Femur (tissue), 1 donor: ENCODE results near the gene TSGA10IP.

Source experiments
- DNase-seq: peaks from one replicate; pipeline ENCODE4 v3.0.0-alpha.2; 2017

The TSGA10IP gene

DNA sequence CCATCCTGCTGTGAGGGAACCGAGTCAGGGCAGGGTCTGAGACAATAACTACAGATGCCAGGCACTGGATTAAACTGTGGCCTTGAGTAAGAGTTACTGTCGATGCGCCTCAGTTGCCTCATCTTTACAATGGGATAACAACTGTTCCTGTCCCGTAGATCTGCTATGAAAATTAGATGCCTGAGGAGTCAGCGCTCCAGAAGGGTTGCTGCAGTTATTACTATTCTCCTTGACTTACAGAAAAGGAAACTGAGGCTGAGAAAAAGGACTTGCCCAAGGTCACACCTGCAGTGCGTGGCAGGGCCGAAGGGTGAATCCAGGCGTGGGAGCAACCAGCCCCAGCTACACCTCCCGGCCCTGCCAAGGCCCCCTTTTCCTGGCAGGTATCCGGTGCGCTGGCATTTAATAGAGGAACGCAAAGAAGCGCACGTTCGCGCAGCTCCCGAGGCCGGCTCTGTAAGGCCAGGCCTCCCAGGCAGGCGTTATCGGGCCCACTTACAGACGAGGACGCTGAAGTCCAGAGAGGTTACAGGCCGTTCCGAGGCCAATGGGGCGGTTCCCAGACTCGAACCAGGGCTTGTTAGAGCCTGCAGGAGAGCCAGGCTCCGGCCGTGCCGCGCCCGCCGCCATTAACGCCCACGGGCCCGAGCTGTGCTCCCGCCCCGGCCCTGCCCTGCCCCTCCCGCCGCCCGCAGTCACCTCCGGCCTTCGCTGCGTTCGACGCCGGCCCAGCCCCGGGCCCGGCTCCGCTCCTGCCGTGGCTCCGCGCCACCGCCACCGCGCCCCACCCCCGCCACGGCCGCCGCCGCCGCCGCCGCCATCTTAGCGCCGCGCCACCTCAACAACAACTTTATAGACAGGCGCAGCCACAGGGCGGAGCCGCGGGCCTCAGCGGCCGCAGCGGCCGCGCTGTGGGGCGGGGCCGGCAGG is 26.8 kb upstream of the TSGA10IP start, which contains the start of gene C11orf68:
TSS of gene C11orf68 (minus strand) at position 852 of the 930 bp plus-strand sequence. CDS start at position 821, 31 bp downstream.
- DNase-seq = no peak

DNA sequence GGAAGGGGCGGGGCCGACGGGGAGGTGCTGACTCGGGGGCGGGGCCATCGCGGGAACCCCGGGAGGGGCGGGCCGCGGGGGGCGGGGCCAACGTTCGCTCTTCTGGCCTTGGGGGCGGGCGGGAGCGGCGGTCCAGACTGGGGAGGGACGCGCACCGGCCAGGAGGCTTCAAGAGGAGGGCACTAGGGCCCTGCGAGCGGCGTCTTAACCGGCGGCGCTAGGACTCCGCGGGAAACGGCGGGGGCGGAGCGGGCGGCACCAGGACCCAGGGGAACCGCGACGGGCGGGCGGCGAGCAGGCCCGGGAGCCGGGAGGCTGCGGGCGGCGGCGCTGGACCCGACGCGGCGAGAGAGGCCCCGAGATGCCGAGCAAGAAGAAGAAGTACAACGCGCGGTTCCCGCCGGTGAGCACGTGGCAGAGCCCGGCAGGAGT is 26.1 kb upstream of the TSGA10IP start, which contains the start of gene DRAP1:
TSS of gene DRAP1 (plus strand) at position 286 of the 432 bp plus-strand sequence. CDS start at position 362, 76 bp downstream.
- DNase-seq = peak; percentile 99

DNA sequence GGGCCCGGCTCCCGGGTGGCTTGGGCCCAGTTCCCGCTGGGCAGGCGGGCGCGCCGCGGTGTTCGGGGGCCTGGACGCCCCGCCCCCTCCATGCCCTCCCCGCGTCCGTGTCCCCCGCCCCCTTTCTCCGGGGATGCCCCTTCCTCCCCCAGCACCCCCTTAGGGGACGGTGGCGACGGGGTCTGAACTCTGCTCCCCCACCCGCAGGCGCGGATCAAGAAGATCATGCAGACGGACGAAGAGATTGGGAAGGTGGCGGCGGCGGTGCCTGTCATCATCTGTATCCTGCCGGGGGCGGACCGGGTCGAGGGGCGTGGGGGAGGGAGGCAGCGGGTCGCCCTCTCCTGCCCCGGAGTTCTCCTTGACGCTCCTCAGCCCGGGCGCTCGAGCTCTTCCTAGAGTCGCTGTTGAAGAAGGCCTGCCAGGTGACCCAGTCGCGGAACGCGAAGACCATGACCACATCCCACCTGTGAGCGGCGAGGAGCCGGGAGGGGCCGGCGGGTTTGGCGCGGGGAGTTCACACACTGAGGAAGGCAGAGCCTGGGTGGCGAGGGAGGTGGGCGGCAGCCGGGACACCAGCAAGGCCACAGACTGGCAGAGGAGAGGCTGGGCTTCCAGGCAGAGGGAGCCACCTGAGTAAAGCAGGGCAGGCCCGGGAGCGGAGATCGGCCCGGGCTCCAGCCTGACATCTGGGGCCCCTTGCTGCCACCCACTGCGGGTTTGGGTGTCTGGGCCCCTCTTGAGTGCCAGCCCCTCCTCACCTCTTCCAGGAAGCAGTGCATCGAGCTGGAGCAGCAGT is 25.5 kb upstream of the TSGA10IP start:
- no peak for DNase-seq

DNA sequence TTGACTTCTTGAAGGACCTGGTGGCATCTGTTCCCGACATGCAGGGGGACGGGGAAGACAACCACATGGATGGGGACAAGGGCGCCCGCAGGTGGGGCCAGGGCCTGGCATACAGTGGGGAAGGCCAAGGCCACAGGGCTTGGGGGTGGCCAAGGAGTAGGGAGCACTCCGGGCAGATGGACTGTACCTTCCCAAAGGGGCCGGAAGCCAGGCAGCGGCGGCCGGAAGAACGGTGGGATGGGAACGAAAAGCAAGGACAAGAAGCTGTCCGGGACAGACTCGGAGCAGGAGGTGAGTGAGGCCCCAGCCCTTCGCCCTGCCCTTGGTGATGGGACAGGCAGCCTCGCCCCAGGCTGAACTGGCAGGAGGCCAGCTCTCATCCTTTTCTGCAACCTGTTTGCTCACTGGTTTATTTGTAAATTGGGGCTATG is 24.9 kb upstream of the TSGA10IP start:
- no peak for DNase-seq

DNA sequence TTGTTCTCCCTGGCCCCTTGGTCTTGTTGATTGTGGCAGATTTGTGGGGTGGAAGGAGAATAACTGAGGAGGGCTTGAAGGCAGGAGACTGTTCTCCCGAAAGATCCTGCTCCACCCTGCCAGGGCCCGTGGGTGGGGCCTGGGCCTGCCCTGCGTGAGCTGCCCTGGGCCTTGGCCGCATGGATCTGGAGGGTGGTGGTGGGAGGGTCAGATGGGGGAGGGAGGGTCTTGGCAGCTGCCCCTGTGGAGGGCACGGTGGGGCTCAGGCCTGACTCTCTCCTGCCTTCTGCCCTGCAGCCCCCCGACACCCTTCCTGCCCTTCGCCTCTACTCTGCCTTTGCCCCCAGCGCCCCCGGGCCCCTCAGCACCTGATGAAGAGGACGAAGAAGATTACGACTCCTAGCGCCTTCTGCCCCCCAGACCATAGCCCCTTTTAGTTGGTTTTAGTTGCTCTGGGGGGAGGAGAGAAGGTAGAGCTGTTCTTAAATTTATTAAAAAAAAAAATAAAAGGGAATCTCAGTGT is 24.2 kb upstream of the TSGA10IP start:
- DNase-seq = no peak

DNA sequence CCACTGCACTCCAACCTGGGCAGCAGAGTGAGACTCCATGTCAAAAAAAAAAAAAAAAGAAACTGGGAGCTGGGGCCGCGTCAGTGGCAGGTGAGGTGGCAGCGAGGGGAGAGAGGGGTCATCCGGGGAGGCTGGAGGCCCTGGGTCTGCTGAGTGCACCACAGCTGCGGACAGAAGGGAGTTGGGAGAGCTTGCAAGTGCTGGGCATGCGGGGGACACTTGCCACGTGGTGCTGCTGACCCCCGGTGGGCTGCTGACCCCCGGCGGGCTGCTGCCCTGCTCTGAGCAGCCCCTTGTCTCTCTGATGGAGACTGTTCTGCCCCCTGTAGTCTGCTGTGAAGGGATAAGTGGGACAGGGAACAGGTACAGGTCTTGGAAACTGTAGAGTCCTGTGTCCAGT is 23.4 kb upstream of the TSGA10IP start:
- no peak for DNase-seq

DNA sequence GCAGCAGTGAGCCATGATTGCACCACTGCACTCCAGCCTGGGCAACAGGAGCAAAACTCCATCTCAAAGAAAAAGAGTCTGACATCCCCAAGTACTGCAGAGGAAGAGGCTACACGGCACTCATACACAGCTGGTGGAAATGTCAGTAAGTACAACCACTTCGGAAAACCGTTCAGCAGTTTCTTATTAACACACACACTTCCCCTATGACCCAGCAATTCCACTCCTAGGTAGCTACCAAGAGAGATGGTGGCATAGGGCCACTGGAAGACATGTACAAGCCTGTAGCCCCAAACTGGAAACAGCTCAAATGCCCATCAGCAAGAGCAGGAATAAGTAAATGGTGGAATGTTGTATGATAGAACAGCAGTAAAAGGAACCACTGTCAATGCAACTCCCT is 22.7 kb upstream of the TSGA10IP start:
- DNase-seq = no peak

DNA sequence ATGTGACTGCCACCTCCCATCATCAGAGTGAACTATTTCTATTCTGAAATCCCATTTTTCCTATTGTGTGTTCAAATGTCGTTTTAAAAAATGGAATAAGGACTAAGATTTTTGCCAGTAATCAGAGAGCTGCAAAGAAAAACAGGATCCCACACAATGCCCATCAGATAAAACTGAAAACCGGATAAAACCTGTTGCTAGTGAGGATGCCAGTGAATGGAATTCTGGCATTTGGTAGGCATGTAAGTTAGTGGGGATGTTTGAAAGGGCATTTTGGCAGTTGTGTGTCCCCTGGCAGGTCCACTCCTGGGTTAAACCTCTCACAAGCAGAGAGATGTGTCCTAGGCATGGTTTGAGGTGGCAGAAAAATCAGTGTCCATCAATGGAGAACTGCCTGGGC is 19.9 kb upstream of the TSGA10IP start:
- no peak for DNase-seq

DNA sequence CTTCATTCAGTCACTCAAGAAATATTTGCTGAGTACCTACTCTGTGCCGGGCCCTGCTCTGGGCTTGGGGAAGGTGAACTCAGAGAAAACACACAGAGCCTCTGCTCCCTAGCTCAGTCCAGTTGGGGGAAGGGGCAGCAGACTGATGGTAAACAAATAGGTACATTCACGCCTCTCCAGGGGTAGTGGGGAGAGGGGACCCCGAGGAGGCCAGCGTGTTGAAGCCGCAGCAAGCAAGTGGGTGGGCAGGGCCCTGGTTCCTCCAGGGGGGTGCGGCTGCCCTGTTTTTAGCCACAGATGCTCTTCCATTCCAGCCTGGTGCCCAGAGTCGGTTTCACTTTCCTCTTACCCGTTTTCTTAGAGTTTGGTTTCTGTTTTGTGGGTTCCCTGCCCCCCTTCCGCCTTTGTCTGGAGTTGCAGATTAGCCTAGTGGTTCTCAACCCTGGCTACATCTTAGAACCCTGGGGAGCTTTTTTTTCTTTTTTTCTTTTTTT is 17.3 kb upstream of the TSGA10IP start:
- DNase-seq = no peak

DNA sequence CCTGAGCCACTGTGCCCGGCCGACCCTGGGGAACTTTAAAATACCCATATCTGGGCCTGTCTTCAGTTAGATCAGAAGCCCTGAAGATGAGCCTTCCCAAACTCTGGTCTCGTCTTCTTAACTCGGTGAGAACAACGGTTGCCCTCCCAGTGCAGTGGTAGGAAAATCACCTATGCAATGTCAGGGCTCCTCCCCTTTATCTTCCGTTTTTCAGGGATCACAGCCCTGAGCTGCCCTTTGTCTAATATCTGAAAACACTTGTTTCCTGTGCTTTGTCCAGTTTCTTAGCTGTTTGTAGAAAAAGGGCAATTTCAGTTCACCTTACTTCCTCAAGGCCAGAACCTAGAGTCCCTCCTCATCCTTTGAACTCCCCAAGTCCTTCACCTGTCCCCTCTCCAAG is 16.6 kb upstream of the TSGA10IP start:
- DNase-seq = no peak

DNA sequence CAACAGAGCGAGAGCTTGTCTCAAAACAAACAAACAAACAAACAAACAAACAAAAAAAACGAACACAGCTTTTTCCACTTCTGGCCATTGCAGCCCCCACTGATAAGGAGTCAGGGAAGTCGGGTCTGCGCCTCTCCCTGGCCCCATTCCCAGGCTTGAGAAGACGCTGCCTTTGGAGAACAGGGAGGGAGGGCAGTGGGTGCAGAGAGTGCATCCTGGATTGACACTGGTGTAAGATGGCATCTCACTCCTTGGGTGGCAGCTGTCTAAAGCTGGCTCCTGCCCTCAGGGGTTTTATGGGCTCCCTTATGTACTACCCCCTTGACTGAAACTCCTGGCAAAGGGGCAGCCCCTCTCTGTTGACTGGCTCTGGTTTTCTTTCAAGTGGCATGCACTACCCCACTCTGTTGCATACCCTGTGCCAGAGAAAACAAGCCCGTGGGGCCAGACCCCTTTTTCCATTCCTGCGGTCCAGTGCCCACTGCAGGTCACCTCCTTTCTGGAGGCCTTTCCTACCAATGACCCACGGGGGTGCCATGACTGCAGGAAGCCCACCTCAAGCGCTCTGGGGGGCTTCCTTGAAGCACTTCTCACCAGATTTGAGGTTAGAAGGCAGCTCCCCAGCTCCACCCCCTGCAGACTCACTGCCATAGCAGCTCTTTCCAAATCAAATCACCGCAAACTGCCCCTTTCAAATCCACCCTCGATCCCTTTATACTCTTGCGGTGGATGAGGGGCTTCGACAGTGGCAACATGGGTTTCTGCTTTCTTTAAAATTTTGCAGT is 13.3 kb upstream of the TSGA10IP start:
- DNase-seq = no peak

DNA sequence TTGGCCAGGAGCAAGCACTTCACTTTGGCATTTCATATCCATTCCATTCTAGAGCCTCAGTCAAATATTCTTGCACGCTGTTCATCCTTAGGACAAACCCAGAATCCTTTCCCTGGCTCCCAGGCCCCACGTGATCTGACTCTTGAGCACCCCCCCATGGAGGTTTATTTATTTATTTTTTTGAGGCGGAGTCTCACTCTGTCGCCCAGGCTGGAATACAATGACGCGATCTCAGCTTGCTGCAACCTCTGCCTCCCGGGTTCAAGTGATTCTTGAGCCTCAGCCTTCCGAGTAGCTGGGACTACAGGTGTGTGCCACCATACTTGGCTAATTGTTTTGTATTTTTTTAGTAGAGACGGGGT is 12.7 kb upstream of the TSGA10IP start:
- no peak for DNase-seq

DNA sequence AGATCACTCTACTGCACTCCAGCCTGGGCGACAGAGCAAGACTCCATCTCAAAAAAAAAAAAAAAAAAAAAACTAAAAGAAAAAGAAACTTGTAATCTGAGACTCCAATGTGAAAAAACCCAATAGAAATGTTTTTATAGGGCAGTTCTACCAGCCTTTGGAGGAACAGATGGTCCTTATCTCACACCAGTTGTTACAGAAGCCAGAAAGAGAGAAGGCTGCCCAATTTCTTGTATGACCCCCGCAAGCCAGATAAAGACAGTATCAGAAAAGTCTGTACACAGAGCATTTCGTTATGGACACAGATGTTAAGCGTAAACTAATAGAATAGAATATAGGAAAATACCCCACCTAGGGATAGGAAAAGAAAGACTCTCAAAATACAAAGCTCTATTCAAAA is 11.3 kb upstream of the TSGA10IP start:
- DNase-seq = no peak

DNA sequence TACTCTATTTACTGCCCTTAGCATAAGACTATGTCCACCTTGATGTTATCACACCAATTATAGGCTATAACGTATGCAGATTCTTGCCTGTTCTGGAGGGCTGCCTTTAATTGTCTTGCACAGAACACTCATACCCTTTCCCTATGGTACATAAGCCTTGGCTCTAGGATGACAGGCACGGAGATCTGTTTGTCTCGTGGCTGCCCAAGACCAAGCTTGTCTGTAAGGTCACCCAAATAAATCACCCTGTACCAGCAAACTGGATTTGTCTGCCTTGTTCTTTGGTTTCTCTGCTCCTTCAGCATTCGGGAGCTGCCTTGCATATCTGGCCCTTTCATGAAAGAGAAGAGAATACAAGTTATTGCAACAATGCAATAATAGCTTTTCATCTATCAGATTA is 7.5 kb upstream of the TSGA10IP start:
- DNase-seq = no peak

DNA sequence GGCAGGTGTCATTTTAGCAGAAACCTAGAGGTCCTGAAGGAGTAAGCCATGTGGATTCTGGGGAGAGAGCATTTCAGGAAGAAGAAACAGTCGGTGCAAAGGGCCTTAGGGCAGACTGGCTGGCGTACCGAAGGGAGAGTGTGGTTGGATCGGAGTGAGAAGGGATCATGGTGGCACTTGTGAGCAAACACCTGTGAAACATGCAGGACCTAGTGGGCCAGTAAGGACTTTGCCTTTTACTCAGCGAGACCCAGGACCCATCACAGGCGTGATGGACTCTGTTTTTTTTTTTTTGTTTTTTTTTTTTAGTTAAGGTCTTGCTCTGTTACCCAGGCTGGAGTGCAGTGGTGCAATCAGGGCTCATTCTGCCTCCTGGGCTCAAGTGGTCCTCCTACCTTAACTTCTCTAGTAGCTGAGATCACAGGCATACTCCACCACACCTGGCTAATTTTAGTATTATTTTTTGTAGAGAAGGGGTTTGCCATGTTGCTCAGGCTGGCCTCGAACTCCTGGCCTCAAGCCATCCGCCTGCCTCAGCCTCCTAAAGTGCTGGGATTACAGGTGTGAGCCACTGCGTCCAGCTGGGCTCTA is 3.5 kb upstream of the TSGA10IP start:
- no peak for DNase-seq

DNA sequence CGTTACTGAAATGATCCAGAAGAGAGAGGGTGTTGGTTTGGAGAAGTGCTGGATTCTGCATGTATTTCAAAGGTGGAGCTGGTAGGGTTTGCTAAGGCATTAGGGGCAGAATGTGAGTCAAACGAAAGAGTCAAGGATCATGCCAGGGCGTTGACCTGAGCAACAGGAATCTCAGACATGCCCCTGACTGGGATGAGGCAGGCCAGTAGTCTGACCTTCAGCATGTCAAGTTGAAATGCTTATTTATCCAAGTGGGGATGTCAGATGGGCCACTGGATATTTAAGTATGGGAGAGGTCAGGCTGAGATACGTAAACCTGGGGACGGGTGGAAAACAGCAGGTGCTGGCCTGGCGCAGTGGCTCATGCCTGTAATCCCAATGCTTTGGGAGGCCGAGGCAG is 2.7 kb upstream of the TSGA10IP start:
- DNase-seq = no peak

DNA sequence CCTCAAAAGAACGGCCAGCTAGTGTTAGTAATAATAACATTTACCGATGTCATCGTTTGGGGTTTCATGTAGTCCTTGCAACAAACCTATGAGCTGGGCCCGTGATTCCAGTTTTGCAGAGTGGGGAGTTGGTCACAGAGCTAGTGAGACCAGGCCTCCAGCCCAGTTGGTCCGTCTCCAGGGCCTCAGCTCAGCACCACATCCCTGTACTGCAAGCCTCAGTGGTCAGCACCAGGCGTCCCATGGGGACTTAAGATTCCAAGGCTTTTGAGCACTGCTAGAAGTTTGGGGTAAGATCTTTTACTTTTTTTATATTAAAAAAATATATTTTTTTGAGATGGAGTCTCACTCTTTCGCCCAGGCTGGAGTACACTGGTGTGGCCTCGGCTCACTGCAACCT is 1.1 kb upstream of the TSGA10IP start:
- DNase-seq = no peak

DNA sequence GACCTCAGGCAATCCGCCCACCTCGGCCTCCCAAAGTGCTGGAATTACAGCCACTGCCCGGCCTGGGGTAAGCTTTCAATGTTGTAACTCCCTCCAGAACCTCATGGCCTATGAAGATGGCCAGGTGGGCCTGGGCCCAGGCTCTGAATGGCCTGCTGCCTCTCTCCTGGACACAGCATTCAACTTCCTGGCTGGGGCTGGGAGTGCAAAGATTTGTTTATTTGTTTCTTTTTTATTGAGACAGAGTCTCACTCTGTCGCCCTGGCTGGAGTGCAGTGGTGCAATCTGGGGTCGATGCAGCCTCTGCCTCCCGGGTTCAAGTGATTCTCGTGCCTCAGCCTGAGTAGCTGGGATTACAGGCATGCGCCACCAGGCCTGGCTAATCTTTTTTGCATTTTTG is 513 bp upstream of the TSGA10IP start:
- no peak for DNase-seq

DNA sequence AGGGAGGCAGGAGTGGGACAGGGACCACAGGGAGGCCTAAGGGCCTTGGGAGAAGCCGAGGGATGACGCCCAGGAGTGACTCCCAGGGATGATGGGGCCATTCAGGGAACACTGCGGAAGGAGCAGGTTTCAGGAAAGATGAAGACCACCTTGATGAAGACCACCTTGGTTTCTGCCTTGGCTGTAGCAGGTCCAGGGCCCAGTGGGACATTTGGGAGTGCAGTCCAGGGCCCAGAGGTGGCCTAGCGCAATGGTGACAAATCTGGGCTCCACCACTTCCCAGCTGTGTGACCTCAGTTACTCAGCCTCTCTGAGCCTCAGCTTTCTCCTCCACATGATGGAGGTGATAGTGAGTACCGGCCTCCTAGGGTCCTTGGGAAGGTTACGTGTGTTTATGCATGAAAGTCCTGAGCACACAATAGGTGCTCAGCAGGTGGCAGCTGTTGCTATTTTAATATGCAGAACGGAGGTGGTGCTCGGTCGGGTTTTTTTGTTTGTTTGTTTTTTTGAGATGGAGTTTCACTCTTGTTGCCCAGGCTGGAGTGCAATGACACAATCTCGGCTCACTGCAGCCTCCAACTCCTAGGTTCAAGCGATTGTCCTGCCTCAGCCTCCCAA is 770 bp downstream of the TSGA10IP start:
- DNase-seq = no peak

DNA sequence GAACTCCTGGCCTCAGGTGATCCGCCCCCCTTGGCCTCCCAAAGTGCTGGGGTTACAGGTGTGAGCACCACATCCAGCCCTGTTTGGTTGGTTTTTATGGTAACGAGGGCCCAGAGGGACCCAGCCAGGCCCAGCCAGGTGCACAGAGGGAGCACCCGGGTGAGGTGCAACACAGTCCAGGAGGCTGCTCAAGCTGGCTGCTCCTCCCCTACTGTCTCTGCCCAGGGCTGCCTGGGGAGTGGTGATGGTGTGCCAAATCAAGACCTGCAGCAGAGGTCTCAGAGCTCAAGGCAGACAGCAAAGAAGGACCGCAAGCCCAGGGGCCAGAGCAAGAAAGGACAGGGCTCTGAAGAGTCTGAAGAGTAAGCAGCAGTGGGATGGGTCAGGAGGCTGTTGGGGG is 1.4 kb downstream of the TSGA10IP start:
- no peak for DNase-seq

DNA sequence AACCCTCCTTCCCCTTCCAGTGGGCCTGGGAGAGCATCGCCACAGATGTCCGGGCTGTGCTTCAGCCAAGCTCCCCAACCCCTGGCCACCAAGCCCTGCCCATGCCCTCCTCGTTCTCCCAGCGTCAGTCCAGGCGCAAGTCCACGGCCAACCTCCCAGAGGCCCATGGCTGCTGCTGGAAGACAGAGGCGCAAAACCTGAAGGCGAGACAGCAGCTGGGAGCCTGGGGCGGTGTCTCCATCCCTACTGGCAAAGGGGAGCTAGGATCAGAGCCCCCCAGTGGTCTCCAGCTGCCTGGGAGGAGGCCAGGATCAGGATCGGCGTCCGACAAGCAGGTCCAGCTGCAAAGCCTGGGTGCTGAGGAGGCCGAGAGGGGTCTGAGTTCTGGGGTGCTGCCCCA is 1.9 kb downstream of the TSGA10IP start:
- no peak for DNase-seq
